ENCODE results near the gene FCAR.
"Not testable (repeated sequence)": the region's sequence is repeated elsewhere in the genome, so short reads cannot be mapped to it uniquely, and the experiment has no call there.

Gene FCAR

GRCh38 chr19:54873990-54874389 is at the start of gene FCAR:
Gene FCAR (plus strand): TSS chr19:54874235. CDS start chr19:54874290, 55 bp downstream.
- no peak for DNase-seq

- DNase-seq: not testable (repeated sequence)
Observed at GRCh38 chr19:54824416-54824815, 49.6 kb upstream of the FCAR start.

GRCh38 chr19:54825326-54825725 is 48.7 kb upstream of the FCAR start:
- DNase-seq: not testable (repeated sequence)

GRCh38 chr19:54828064-54828463 is 46.0 kb upstream of the FCAR start:
- not testable (repeated sequence) for DNase-seq

- not testable (repeated sequence) for DNase-seq
Observed at GRCh38 chr19:54832496-54832895, 41.5 kb upstream of the FCAR start, which contains the start of gene KIR2DS4. Gene KIR2DS4 (plus strand): TSS chr19:54832676.

GRCh38 chr19:54835126-54835525 is 38.9 kb upstream of the FCAR start:
- not testable (repeated sequence) for DNase-seq

GRCh38 chr19:54837522-54837921 is 36.5 kb upstream of the FCAR start:
- not testable (repeated sequence) for DNase-seq

- DNase-seq: not testable (repeated sequence)
Observed at GRCh38 chr19:54843171-54843570, 30.9 kb upstream of the FCAR start.

- not testable (repeated sequence) for DNase-seq
Observed at GRCh38 chr19:54850061-54850640, 23.9 kb upstream of the FCAR start, which contains the start of gene KIR3DL2. Gene KIR3DL2 (plus strand): TSS chr19:54850443. CDS start chr19:54850476, 33 bp downstream.

- no peak for DNase-seq
Observed at GRCh38 chr19:54850930-54851329, 23.1 kb upstream of the FCAR start.

- no peak for DNase-seq
Observed at GRCh38 chr19:54851353-54851752, 22.7 kb upstream of the FCAR start.

GRCh38 chr19:54855241-54855640 is 18.8 kb upstream of the FCAR start:
- DNase-seq: not testable (repeated sequence)

- not testable (repeated sequence) for DNase-seq
Observed at GRCh38 chr19:54858476-54858875, 15.6 kb upstream of the FCAR start.

- DNase-seq: not testable (repeated sequence)
Observed at GRCh38 chr19:54859421-54859820, 14.6 kb upstream of the FCAR start.

GRCh38 chr19:54863459-54863858 is 10.6 kb upstream of the FCAR start:
- not testable (repeated sequence) for DNase-seq

GRCh38 chr19:54871696-54872095 is 2.3 kb upstream of the FCAR start:
- no peak for DNase-seq

GRCh38 chr19:54875506-54875905 is 1.5 kb downstream of the FCAR start:
- no peak for DNase-seq

GRCh38 chr19:54877471-54877870 is 3.4 kb downstream of the FCAR start:
- DNase-seq: no peak

GRCh38 chr19:54881884-54882283 is 7.8 kb downstream of the FCAR start:
- no peak for DNase-seq

GRCh38 chr19:54882758-54883157 is 8.7 kb downstream of the FCAR start:
- DNase-seq: no peak

GRCh38 chr19:54883228-54883627 is 9.2 kb downstream of the FCAR start:
- DNase-seq: no peak

- DNase-seq: no peak
Observed at GRCh38 chr19:54888239-54888638, 14.2 kb downstream of the FCAR start.

GRCh38 chr19:54889566-54889965 is 15.5 kb downstream of the FCAR start:
- DNase-seq: no peak

GRCh38 chr19:54893406-54893805 is 19.4 kb downstream of the FCAR start:
- no peak for DNase-seq

GRCh38 chr19:54894106-54894505 is 20.1 kb downstream of the FCAR start:
- not testable (repeated sequence) for DNase-seq

All from stimulated activated CD8-positive, alpha-beta memory T cell treated with anti-CD3 and anti-CD28 coated beads, Interleukin-4, amount 100 ng/mL, for 48 hours (primary cell).